DND-41 (cell line): Measurements from ENCODE around the gene CENPE.

ENCODE experiments used
- EZH2 ChIP-seq: IDR thresholded peaks from 3 replicates; pipeline ENCODE4 v1.6.1; 2012; ENCODE audit warnings: borderline replicate concordance, low read depth, mild to moderate bottlenecking, moderate library complexity, low read length, inconsistent platforms; ENCODE audit not compliant: severe bottlenecking
- TF ChIP-seq, protein P1 (sequence below): IDR thresholded peaks from 2 replicates; pipeline ENCODE4 v1.5.1; 2012; ENCODE audit warnings: borderline replicate concordance, low read length, moderate library complexity, mild to moderate bottlenecking; ENCODE audit not compliant: poor library complexity, severe bottlenecking; ENCODE audit errors: extremely low read depth

DNA sequence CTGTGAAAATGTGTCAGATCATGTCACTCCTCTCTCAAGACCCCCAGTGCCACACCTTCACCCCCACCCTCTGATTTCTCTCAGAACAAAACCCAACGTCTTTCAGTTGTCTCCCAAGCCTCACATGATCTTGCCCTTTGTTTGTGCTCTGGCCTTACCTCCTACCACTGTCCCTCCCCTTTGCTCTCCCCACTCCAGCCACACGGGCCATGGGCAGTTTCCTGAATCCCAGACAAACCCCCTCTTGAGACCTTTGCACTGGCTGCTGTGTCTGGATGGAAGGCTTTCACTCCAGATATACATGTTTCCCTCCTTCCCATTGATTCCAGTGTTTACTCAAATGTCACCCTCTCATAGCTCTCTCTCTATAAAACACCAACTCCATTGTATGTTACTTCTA, 3.6 kb upstream of the CENPE start:
- TF ChIP-seq, protein P1, sequence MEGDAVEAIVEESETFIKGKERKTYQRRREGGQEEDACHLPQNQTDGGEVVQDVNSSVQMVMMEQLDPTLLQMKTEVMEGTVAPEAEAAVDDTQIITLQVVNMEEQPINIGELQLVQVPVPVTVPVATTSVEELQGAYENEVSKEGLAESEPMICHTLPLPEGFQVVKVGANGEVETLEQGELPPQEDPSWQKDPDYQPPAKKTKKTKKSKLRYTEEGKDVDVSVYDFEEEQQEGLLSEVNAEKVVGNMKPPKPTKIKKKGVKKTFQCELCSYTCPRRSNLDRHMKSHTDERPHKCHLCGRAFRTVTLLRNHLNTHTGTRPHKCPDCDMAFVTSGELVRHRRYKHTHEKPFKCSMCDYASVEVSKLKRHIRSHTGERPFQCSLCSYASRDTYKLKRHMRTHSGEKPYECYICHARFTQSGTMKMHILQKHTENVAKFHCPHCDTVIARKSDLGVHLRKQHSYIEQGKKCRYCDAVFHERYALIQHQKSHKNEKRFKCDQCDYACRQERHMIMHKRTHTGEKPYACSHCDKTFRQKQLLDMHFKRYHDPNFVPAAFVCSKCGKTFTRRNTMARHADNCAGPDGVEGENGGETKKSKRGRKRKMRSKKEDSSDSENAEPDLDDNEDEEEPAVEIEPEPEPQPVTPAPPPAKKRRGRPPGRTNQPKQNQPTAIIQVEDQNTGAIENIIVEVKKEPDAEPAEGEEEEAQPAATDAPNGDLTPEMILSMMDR, result no peak
- no peak for TF ChIP-seq EZH2
